HG03175 (cell line): ENCODE measurements around the gene CHPF2.

Experiments
- ATAC-seq: cut with Tn5 transposase; IDR thresholded peaks from one replicate; pipeline ENCODE4 v1.9.1; 2021; ENCODE audit warnings: mild to moderate bottlenecking, moderate library complexity; ENCODE audit not compliant: unreplicated experiment

Gene CHPF2

DNA sequence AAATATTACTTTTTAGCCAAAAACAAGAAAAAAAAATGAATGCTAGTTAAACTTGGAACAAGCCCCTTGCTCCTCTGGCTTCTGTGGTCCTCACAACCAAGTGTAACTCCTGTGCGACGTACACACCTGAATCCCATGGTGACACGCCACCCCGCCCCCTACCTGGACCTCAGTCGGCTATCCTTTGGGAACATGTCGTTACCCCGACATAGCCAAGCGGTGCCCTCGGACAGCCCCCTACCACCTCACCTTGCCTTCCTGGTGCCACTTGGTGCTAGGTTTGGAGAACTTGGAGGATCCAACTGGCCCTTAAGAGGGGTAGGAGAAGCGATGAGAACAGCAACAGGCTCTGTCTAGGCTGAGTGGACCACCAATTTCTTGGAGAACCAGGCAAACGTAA, 28.2 kb downstream of the CHPF2 start:
- no peak for ATAC-seq

GRCh38 chr7:151260883-151261282, 28.6 kb downstream of the CHPF2 start:
- no peak for ATAC-seq

DNA sequence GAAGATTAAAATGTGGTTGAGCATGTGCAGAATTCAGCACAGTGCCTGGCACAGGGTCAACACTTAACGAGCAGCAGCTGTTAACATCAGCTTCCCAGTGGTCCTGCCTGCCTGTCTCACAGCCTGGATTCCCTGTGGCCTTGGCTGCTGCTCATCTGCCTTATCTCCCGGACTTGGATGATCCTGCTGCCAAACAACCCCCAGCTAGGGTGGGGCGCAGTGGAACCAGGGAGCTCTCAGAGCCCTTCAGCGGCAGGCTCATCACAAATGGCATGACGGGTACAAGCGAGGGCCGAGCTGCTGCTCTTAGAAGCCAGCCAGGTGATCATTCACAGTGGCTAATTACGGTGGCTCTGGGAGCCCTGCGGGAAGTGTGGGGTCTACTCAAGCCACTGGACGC, 29.2 kb downstream of the CHPF2 start:
- ATAC-seq = no peak

DNA sequence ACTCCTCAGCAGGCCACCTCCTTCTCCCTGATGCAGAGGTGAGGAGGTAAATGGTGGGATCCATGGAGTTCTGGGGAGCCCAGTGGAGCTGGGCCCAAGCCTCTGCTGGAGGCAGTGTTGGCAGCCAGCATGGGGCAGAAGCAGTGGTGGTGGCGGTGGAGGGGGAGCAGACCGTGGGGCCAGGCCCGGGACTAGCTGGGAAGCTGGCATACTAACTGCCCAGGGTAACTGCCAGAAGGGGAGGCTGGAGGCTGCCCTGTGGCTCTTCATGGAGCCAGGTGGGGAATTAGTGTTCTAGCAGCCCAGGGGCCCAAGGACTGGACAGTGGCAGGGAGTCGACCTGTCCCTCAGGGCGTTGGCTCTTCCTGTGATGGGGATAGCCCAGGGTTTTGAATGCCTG, 32.3 kb downstream of the CHPF2 start:
- no peak for ATAC-seq

DNA sequence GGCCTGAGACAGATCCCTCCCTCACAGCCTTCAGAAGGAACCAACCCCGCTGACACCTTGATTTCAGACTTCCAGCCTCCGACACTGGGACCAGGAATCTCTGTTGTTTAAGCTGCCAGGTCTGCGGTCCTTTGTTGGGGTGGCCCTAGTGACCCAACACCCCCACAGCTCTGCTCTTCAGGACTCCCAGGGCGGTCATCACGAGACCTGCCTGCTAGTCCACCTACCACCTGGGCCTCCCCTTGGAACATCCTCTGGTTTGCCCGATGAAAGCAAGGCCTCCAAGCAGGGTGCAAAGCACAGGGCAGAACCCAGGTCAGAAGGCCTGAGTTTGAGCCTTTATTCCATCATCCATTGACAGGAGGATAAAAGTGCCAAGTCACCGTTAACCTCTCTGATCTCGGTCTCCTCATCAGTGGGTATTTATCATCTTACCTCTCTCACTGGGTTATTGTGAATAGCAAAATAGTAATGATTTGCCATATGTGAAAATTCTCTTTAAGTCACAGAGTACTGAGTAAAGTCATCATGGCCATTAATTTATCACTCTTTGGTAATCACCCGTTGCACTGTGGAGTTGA, 33.2 kb downstream of the CHPF2 start:
- ATAC-seq = no peak

GRCh38 chr7:151269511-151269910, 37.2 kb downstream of the CHPF2 start:
- no peak for ATAC-seq

DNA sequence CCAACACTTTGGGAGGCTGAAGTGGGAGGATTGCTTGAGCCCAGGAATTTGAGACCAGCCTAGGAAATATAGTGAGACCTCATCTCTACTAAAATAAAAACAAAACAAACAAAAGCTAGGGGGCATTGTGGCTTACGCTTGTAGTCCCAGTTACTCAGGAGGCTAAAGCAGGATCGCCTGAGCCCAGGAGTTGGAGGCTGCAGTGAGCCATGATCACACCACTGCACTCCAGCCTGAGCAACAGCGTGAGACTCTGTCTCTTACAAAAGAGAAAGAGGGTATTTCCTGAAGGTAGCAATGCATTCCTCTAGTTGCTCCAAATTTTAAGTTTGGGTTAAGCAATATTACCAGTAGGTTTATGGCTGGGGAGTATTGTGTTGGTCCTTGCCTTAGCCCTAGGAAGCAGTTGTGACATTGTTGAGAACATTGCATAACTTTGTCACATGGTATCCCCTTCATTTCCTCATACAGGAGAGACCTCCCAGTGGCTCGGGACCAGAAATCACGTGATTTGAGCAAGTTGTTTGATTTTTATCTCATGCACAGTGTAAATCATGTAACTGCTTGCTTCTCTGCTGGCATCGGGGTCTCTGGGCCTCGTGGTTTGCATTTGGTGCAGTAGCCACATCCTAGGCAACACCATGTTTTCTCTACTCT, 39.5 kb downstream of the CHPF2 start:
- ATAC-seq = no peak

GRCh38 chr7:151272405-151272804, 40.1 kb downstream of the CHPF2 start:
- no peak for ATAC-seq

- no peak for ATAC-seq
These were observed 40.6 kb downstream of the CHPF2 start for GRCh38 chr7:151272877-151273276.

- no peak for ATAC-seq
These were observed 41.5 kb downstream of the CHPF2 start for GRCh38 chr7:151273651-151274390.

DNA sequence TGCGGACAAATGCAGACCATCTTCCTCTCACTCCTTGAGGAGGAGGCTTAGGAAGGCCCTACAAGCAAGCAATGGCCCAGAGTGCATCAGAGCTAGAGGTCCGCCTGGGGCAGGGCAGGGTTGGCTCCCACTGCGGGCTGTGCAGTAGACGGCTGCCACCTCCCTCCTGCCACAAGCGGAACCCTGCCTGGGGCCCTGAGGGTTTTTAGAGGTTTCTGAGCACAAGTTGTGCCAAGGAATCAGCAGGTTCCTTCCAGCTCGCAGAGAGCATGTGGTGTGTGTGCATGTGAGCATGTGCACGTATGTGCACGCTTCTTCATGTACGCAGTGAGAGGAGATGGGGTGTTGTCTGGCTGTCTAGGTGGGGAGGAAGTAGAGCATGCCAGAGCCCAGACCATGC, 42.1 kb downstream of the CHPF2 start:
- no peak for ATAC-seq

GRCh38 chr7:151274936-151275812, 42.9 kb downstream of the CHPF2 start:
- no peak for ATAC-seq

GRCh38 chr7:151275813-151276577, 43.7 kb downstream of the CHPF2 start:
- no peak for ATAC-seq

DNA sequence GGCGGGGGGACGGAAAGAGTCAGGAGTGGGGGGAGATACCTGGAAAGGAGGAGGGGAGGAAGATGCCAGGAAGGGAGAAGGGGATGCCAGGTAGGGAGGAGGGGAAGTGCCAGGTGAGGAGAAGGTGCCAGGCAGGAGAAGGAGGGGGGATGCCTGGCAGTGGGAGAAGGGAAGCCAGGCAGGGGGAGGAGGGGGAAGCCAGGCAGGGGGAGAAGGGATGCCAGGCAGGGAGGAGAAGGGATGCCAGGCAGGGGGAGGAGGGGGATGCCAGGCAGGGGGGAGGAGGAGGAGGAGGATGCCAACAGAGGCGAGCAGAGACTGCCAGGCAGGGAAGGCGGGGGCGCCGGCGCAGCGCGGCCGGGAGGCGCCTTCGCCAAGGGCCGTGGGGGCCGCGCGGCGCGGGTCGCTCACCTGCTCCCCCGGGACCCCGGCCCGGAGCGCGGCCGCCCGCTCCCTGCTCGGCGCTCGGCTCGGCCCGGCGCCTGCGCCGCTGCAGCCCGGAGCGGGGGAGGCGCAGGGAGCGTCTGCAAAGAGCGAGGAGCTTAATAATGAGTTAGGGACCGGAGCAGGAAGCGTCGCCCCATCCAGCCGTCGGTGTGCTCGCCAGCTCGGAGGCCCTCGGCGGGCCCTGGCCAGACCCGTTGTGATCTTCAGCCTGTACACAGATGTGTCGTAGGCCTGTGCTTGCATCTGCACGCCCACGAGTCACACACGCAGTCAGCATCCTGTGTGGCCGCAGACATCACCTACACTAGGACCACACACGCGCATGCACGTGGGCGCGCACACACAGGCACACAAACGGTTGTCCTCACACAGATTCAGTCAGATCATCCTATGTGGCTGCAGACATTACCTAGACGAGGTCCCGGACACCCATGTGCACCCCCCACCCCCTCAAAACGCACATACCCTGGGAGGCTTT, 44.6 kb downstream of the CHPF2 start:
- peak; percentile 67 for ATAC-seq

DNA sequence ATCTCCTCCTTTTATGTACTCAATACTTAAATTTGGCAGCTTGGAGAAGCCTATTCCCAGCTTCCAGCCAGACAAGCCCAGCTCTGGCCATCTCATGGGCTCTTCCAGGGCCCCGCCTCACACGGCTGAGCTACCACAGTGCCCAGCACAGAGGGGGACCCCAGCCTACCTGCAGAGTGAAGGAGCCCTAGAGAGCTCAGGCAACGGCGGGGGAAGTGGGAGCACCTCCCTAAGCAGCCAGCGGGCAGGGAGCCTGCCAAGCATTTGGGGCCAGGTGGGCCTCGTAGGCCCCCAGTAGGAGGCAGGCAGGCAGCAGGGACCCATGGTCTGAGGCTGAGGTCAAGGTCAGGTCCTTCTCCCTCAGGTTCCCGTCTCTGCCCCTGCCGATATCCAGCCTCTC, 45.3 kb downstream of the CHPF2 start:
- no peak for ATAC-seq

DNA sequence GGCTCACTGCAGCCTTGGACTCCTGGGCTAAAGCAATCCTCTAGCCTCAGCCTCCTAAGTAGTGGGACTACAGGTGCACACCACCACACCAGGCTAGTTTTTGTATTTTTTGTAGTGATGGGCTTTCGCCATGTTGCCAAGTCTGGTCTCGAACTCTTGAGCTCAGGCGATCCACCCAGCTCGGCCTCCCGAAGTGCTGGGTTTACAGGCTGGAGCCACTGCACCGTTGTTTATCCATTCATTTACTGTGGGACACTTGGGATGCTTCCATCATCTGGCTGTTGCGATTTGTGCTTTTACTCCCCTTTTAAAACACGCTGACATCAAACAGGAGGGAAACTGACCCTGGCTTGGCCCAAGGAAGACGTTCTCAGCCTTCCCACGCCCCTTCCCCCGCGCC, 46.7 kb downstream of the CHPF2 start:
- no peak for ATAC-seq

DNA sequence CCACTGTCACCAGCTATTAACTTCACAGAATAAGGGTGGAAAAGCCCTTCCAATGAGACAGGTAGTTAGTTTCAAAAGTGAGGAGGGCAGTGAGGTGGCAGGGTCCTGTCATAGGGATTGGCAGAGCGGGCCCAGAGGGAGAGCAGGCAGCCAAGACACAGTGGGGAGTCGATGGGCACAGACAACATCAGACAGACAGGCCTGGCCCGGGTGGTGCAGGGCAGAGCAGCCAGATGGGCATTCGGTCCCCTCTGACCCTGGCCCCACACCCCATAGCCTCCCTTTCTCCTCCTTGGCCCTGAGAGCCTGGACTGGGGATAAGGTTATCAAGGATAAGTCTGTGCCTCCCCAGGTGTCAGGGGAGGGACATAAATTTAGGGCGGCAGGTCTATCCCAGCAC, 47.6 kb downstream of the CHPF2 start:
- ATAC-seq = no peak

- no peak for ATAC-seq
These were observed 48.2 kb downstream of the CHPF2 start for GRCh38 chr7:151280388-151281019.

GRCh38 chr7:151281686-151282085, 49.4 kb downstream of the CHPF2 start:
- ATAC-seq = no peak
